ENCODE results near the gene IQUB. TPM values are rescaled to one million over a fixed set of nuclear protein-coding genes. Genes with fewer than 3 reads are reported as not detected.
A peak's percentile ranks its signal among the peaks of the same experiment; 100 is the strongest.

The IQUB gene
- total and polyA plus RNA-seq, 2 donors (not counting 3 experiments of a cell fraction or from before 2014, with no cell fraction given) = 0.01 TPM; not detected in 1

- no peaks in the 10 kb centered on the region for H3K9me3 ChIP-seq (replicated peaks; ENCODE audit: control insufficient read depth, insufficient read depth, low read length)
- H2AFZ ChIP-seq (ENCODE audit: low read depth, low read length) = no peak overlapping the region
- no peaks in the 10 kb centered on the region for H3K79me2 ChIP-seq (ENCODE audit: control insufficient read depth, insufficient read depth, low read length)
- H4K20me1 ChIP-seq (replicated peaks; ENCODE audit: control insufficient read depth, extremely low read depth, insufficient read depth, low read length) = no peaks in the 10 kb centered on the region
- peaks cover 3 to 10% of the 10 kb centered on the region in 2 experiments for H3K27me3 ChIP-seq (ENCODE audit: control insufficient read depth in 2 of 2, insufficient read depth in 2 of 2, low read length in 2 of 2)
- dilution Hi-C loops (cut with MboI; ENCODE audit: extremely low pct_ligation_motif_present, low sequenced_read_pairs) = no loop called here
- TF ChIP-seq MYC (IDR thresholded peaks at IDR 0.05; ENCODE audit: low read depth, low read length) = no peak
- TF ChIP-seq CTCF (IDR thresholded peaks at IDR 0.05; ENCODE audit: extremely low read depth in 1 of 2, insufficient read depth in 1 of 2, low read depth in 1 of 2, low read length in 2 of 2) = peak; percentile 25 to 37
- no peak for TF ChIP-seq POLR2A (IDR thresholded peaks at IDR 0.05; ENCODE audit: low read depth, low read length)
- TF ChIP-seq EZH2 (IDR thresholded peaks at IDR 0.05; ENCODE audit: borderline replicate concordance, low read depth, low read length, severe bottlenecking) = no peak
- no peak for TF ChIP-seq MAX (IDR thresholded peaks at IDR 0.05; ENCODE audit: insufficient read depth, insufficient read length)
- TF ChIP-seq FOS (IDR thresholded peaks at IDR 0.05; ENCODE audit: borderline replicate concordance, insufficient read depth, low read length) = no peak
- DNase-seq (ENCODE audit: low read depth, low spot score) = peak; percentile 62
- H3K4me3 ChIP-seq (replicated peaks in 1 of 3; ENCODE audit: insufficient read depth in 1 of 3, low read depth in 1 of 3, low read length in 3 of 3) = no peak overlapping the region
- H3K4me2 ChIP-seq (ENCODE audit: insufficient read depth, low read length) = no peak overlapping the region
- no peak overlapping the region for H3K27ac ChIP-seq (ENCODE audit: insufficient read depth, low read depth, low read length)
- ChIA-PET CTCF (interaction anchor here (0.5 to 4.8 kb wide), 63 partner anchors 9 to 1500 kb away, joined by 3 to 124 read pairs (median 6); partner anchors contain the start of genes IQUB, NDUFA5 and WASL), POLR2A (interaction anchor here (0.7 to 1.1 kb wide), 3 partner anchors 40 to 138 kb away, joined by 3 to 14 read pairs (median 4); partner anchors contain the start of genes IQUB and NDUFA5)
- H3K9ac ChIP-seq (replicated peaks; ENCODE audit: extremely low read depth, insufficient read depth, low read length) = no peak overlapping the region
- no TSS peak for BruUV-seq (replicated peaks)
- intact Hi-C loops (cut with micrococcal nuclease) = loop anchor here (1.0 to 5.0 kb wide), 6 partner anchors 43 to 378 kb away; no protein-coding TSS in a partner anchor
- H3K4me1 ChIP-seq (ENCODE audit: control insufficient read depth, extremely low read depth, insufficient read depth, low read length) = no peaks in the 10 kb centered on the region
- no peaks in the 10 kb centered on the region for H3K36me3 ChIP-seq (ENCODE audit: control insufficient read depth in 2 of 2, extremely low read depth in 1 of 2, insufficient read depth in 2 of 2, low read length in 2 of 2)
- peak; percentile 62 for FAIRE-seq
- H3K9me1 ChIP-seq (replicated peaks; ENCODE audit: control insufficient read depth, extremely low read depth, insufficient read depth, low read length) = no peaks in the 10 kb centered on the region
These were observed 40.1 kb downstream of the IQUB start for GRCh38 chr7:123494193-123494796.

All from endothelial cell of umbilical vein (primary cell).